GM19193 (cell line): ENCODE data around the gene TIAM2.

Experiments used
- POLR2A ChIP-seq: IDR thresholded peaks from 4 replicates; pipeline ENCODE4 v1.6.1; 2011; ENCODE audit not compliant: insufficient read depth, insufficient read length; ENCODE audit errors: extremely low read depth

TIAM2 gene

GRCh38 chr6:155163601-155164000, 168.5 kb downstream of the TIAM2 start:
- no peak for TF ChIP-seq POLR2A

GRCh38 chr6:155165029-155165710, 170.1 kb downstream of the TIAM2 start:
- TF ChIP-seq POLR2A = no peak

- no peak for TF ChIP-seq POLR2A
Measured at GRCh38 chr6:155170519-155170918, 175.4 kb downstream of the TIAM2 start.

- TF ChIP-seq POLR2A = no peak
Measured at GRCh38 chr6:155171109-155171746, 176.1 kb downstream of the TIAM2 start.

GRCh38 chr6:155171747-155172449, 176.8 kb downstream of the TIAM2 start:
- no peak for TF ChIP-seq POLR2A

GRCh38 chr6:155173488-155173887, 178.4 kb downstream of the TIAM2 start:
- no peak for TF ChIP-seq POLR2A

GRCh38 chr6:155174576-155175211, 179.6 kb downstream of the TIAM2 start:
- no peak for TF ChIP-seq POLR2A

GRCh38 chr6:155177363-155177961, 182.3 kb downstream of the TIAM2 start:
- TF ChIP-seq POLR2A = no peak

GRCh38 chr6:155181498-155181897, 186.4 kb downstream of the TIAM2 start:
- no peak for TF ChIP-seq POLR2A

- TF ChIP-seq POLR2A = no peak
Measured at GRCh38 chr6:155182103-155182502, 187.0 kb downstream of the TIAM2 start.

- TF ChIP-seq POLR2A = peak; percentile 49
Measured at GRCh38 chr6:155183095-155183494, 188.0 kb downstream of the TIAM2 start.

- no peak for TF ChIP-seq POLR2A
Measured at GRCh38 chr6:155185544-155185943, 190.4 kb downstream of the TIAM2 start.

- TF ChIP-seq POLR2A = no peak
Measured at GRCh38 chr6:155186052-155186658, 191.0 kb downstream of the TIAM2 start.

- TF ChIP-seq POLR2A = no peak
Measured at GRCh38 chr6:155187106-155187505, 192.0 kb downstream of the TIAM2 start.
